ENCODE data around the gene PSAP.

PSAP gene

GRCh38 chr10:71772832-71773220 lies 78.2 kb downstream of the PSAP start:
- no peak for TF ChIP-seq CTCF (IDR thresholded peaks at IDR 0.05; ENCODE audit: insufficient read depth, missing control alignments)
- DNase-seq (ENCODE audit: insufficient read length, low spot score) (no peak), FAIRE-seq (no peak)

GRCh38 chr10:71771821-71772617 lies 79.0 kb downstream of the PSAP start:
- FAIRE-seq (no peak), DNase-seq (ENCODE audit: insufficient read length, low spot score) (no peak)
- no peak for TF ChIP-seq CTCF (IDR thresholded peaks at IDR 0.05; ENCODE audit: insufficient read depth, missing control alignments)

- TF ChIP-seq CTCF (IDR thresholded peaks at IDR 0.05; ENCODE audit: insufficient read depth, missing control alignments), result no peak
- DNase-seq (ENCODE audit: insufficient read length, low spot score), result no peak
- no peak for FAIRE-seq
These were observed 79.8 kb downstream of the PSAP start for GRCh38 chr10:71771204-71771603.

GRCh38 chr10:71770789-71771188 lies 80.3 kb downstream of the PSAP start:
- FAIRE-seq (no peak), DNase-seq (ENCODE audit: insufficient read length, low spot score) (no peak)
- TF ChIP-seq CTCF (IDR thresholded peaks at IDR 0.05; ENCODE audit: insufficient read depth, missing control alignments), result no peak

- TF ChIP-seq CTCF (IDR thresholded peaks at IDR 0.05; ENCODE audit: insufficient read depth, missing control alignments), result no peak
- FAIRE-seq, result no peak
- DNase-seq (ENCODE audit: insufficient read length, low spot score), result no peak
These were observed 80.8 kb downstream of the PSAP start for GRCh38 chr10:71770255-71770654.

GRCh38 chr10:71769279-71769823 lies 81.7 kb downstream of the PSAP start:
- FAIRE-seq (no peak), DNase-seq (ENCODE audit: insufficient read length, low spot score) (no peak)
- TF ChIP-seq CTCF (IDR thresholded peaks at IDR 0.05; ENCODE audit: insufficient read depth, missing control alignments), result no peak

- DNase-seq (ENCODE audit: insufficient read length, low spot score) (no peak), FAIRE-seq (no peak)
- no peak for TF ChIP-seq CTCF (IDR thresholded peaks at IDR 0.05; ENCODE audit: insufficient read depth, missing control alignments)
These were observed 83.5 kb downstream of the PSAP start for GRCh38 chr10:71767420-71768035.
